GM19463 (cell line): ENCODE data around the gene IL1R2.
"Not testable (repeated sequence)": the region's sequence is repeated elsewhere in the genome, so short reads cannot be mapped to it uniquely, and the experiment has no call there.

Experiments used
- ATAC-seq: cut with Tn5 transposase; IDR thresholded peaks from one replicate; pipeline ENCODE4 v1.9.1; 2021; ENCODE audit warnings: mild to moderate bottlenecking, moderate library complexity; ENCODE audit not compliant: unreplicated experiment

Gene IL1R2

GRCh38 chr2:102058293-102058833 is 66.6 kb downstream of the IL1R2 start:
- no peak for ATAC-seq

- no peak for ATAC-seq
Measured at GRCh38 chr2:102059151-102059550, 67.4 kb downstream of the IL1R2 start.

GRCh38 chr2:102060047-102060446 is 68.3 kb downstream of the IL1R2 start:
- no peak for ATAC-seq

GRCh38 chr2:102060792-102061191 is 69.0 kb downstream of the IL1R2 start:
- no peak for ATAC-seq

GRCh38 chr2:102061286-102061699 is 69.5 kb downstream of the IL1R2 start:
- no peak for ATAC-seq

GRCh38 chr2:102061962-102062795 is 70.4 kb downstream of the IL1R2 start:
- no peak for ATAC-seq

GRCh38 chr2:102062802-102063201 is 71.0 kb downstream of the IL1R2 start:
- ATAC-seq = no peak

- no peak for ATAC-seq
Measured at GRCh38 chr2:102063487-102063911, 71.7 kb downstream of the IL1R2 start.

GRCh38 chr2:102063941-102064678 is 72.3 kb downstream of the IL1R2 start:
- ATAC-seq = peak; percentile 71

- no peak for ATAC-seq
Measured at GRCh38 chr2:102064679-102065674, 73.2 kb downstream of the IL1R2 start.

- ATAC-seq = no peak
Measured at GRCh38 chr2:102065675-102066252, 74.0 kb downstream of the IL1R2 start.

GRCh38 chr2:102066554-102066953 is 74.8 kb downstream of the IL1R2 start:
- no peak for ATAC-seq

- not testable (repeated sequence) for ATAC-seq
Measured at GRCh38 chr2:102068126-102068525, 76.4 kb downstream of the IL1R2 start.

GRCh38 chr2:102069311-102069974 is 77.7 kb downstream of the IL1R2 start:
- no peak for ATAC-seq

- no peak for ATAC-seq
Measured at GRCh38 chr2:102070058-102070642, 78.4 kb downstream of the IL1R2 start.

- no peak for ATAC-seq
Measured at GRCh38 chr2:102072741-102073140, 81.0 kb downstream of the IL1R2 start.

- no peak for ATAC-seq
Measured at GRCh38 chr2:102073168-102073724, 81.5 kb downstream of the IL1R2 start.

- ATAC-seq = peak; percentile 57
Measured at GRCh38 chr2:102074152-102074783, 82.5 kb downstream of the IL1R2 start.
